ENCODE measurements around the gene TLX1.
A peak's percentile ranks its signal among the peaks of the same experiment; 100 is the strongest.

The TLX1 gene

DNA sequence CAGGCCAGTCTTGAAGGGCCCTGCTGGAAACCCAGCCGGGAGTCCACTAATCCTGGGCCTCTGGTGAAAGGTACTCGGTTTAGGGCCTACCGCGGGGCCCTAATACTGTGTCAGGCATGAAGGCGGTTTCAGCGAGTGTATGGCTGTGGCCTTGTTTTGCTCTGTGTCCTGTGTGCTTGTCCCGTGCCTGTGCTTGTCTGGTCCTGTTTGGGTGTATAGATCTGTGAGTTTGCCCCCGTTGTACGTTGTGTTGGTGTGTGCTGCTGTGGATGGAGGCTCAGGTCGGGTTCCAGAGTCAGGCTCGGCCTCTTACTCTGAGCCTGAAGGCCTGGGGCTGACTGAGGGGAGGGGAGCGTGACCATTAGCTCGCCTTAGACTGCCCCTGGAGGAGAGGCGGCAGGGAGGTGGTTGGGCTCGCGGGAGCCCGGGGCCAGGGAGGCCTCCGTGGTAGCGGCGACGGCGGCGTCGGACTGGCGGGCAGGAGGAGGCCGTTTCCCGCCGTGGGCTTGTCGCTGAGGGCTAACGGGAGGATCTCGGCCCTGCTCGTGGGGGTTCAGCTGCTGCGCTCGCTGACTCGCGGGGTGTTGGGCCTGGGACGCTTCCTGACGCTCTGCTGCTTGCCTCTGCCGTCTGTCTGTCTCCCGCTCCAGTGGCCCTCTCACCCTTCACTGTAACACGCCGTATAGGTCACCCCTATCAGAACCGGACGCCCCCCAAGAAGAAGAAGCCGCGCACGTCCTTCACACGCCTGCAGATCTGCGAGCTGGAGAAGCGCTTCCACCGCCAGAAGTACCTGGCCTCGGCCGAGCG, 2.6 kb downstream of the TLX1 start:
- no peak for DNase-seq (ENCODE audit: low read depth in 2 of 2, low spot score in 1 of 2)

DNA sequence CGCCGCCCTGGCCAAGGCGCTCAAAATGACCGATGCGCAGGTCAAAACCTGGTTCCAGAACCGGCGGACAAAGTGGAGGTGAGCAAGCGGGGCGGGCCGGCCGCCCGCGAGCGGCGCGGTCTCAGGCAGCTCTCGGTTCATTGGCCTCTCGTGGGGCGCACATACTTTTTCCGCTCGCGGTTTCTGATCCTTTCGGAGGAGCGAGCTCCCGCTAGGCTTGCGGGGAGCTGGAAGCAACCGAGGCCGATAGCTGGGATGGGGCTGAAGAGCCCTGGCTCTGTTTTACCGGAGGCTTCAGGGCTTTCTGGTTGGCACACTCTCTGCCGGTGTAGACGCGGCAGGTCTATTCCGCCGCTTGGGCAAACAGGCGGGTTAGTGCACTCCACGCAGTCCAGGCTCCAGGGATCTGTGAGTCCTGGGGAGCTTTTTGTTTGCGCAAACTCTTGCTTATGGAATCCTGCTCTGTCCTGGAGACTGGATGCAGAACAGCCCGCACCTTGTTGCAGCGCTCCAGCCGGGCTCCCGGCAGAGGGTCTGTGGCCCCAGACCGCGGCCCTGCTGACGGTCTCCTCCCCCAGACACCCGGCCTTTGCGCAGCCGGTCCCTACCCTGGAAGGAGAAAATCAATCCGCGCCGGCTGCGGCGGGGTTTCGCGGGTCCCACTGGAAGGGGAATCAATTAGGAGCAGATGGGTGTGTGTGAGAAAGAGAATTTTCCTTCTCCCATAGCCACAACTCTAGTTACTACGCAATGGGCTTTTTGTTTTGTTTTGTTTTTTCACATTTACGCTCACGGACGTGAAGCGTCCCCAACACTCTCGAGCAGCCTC, 3.4 kb downstream of the TLX1 start:
- no peak for DNase-seq (ENCODE audit: low read depth in 2 of 2, low spot score in 1 of 2)

DNA sequence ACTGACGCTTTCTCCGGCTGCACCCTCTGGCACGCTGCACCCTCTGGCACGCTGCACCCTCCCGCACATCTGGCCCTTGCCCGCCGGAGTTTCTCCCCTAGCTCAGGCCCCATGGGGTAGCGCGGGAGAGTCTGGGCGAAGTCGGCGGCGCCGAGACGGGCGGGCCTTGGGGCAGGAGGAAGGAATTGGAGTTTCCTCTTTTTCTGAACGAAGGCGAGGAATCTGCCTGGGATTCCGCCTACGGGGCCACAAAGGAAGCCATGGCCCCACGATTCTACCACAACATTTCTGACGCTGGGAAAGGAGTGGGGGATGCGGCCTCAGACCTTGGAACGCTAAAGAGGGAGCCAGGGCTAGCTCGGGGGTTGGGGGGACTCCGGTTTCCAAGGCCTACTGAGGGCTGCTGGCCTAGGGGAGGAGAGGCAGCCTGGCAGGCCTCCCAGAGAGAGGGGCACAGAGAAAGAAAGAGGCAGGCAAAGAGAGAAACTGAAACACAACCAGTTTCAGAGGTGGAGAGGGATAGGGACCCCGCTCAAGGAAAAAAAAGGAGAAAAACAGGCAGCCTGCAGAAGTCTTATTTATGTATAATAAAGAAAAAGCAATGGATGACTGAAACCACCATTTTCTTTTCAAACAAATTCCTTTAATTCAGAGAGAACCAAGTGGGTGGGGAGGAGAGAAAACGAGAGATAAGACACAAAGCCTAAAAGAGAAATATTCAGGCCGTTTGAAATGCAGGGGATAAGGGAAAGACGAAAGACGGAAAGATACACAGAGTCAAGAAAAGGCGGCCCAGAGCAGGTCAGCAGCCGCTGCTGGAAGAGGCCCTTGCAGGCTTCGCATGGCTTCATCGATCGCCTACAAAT, 4.3 kb downstream of the TLX1 start:
- DNase-seq (ENCODE audit: low read depth in 2 of 2, low spot score in 1 of 2), result no peak

DNA sequence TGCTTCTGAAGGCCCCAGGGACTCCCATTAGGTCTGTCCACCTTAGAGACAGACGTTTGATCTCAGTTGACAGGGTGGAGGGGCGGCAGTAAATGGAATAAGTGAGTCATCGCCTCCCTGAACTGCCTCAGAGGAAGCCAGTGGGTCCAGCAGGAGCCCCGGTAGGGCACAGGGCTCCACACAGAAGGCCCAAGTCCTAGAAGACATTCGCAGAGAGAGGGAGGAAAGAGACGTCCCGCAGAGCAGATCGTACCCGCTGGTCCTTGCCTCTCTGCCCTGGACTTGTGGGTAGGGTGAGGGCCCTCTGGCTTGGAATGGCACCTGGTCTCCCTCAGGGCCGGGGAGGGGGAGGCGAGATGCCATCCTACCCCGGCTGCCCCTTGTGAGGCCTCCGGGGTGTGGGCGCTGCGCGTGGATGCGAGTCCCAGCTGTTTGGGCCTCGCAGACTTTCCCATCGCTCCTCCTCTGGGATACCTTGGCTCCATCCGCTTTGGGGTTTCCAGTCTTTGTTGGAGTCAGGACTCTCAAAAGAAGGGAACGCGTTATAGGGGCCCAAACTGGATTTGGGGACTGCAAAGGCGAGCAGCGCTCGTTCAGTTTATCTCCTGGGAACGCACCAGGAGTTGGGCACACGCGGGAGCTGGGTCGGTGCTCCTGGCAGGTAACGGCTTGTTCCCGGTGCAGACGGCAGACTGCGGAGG, 5.1 kb downstream of the TLX1 start:
- DNase-seq (ENCODE audit: low read depth in 2 of 2, low spot score in 1 of 2), result no peak

DNA sequence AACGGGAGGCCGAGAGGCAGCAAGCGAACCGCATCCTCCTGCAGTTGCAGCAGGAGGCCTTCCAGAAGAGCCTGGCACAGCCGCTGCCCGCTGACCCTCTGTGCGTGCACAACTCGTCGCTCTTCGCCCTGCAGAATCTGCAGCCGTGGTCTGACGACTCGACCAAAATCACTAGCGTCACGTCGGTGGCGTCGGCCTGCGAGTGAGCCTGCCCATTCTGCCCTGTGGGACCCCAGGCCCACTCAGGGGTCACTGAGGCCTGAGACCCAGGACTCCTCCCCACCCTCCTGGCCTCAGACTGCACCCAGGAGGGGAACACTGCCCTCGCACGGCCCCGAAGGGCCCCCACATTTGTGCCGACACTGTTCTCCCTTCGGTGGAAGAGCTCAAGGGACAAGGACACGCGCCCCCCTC, 5.6 kb downstream of the TLX1 start:
- no peak for DNase-seq (ENCODE audit: low read depth in 2 of 2, low spot score in 1 of 2)

DNA sequence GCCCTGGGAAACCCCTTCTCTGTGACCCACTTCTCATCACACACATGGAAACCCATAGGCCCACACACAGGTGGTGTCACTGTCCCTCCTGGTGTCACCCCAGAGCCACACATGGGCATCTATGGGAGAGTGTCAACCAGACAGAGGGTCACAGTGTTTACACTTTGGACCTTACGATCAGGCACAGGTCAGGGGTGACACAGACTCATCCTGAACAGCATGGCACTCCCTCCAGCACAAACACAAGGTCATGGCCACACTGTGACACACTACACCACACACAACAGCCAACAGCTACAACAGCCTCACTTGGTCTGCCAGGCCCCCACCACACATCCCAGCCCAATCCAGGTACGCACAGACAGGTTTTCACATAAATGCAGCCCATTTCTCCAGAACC, 6.2 kb downstream of the TLX1 start:
- DNase-seq (ENCODE audit: low read depth in 2 of 2, low spot score in 1 of 2), result no peak

DNA sequence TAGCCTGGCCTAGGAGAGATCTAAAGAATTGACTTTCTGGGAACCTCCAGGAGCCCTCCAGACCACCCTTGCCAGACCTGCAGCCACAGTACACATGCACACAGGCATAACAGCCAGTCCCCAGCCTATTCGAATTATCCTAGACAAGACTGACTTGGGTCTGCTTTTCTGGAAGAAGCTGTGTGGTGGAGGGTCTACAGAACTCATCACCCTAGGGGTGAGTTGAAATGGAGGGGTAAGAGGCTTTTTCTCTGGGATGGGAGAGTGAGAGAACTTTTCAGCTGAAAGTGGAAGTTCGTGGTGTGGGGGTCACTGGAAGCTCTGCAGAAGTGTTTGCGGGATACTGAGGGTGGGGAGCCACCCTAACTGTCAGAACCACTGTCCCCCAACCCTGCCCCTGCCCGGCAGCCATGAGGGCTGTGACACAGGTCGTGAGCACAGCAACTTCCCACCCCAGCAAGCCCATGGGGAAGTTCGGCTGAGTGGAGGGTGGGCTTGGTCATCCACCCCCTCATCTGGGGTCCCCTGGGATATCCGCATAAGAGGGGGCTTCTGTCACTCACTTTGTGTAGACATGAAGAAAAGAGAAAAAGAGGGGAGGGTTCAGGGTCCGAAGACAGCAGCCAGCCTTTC, 7.8 kb downstream of the TLX1 start:
- no peak for DNase-seq (ENCODE audit: low read depth in 2 of 2, low spot score in 1 of 2)

DNA sequence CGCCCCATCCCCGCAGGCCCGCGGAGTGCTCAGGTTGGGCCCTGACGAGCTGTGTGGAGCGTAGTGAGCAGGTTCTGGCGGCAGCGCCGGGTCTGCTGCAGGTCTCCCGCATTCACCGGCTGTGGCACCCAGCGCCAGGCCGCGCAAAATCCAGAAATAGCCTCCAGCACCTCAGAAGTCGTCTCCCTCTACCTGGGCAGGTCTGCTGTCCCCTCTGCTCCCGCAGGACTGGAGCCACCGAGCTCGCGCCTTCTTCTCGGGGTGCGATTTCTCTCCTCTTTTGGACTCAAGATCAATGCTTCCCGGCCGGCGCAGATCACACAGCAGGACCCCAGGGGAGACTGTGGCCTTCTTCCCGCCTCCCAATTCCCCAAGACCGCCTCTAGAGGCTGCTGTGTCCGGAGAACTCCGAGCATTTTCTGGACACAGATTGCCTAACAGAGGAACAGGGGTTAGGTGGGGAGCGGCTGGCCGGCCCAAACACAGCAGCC, 8.4 kb downstream of the TLX1 start:
- DNase-seq (ENCODE audit: low read depth in 2 of 2, low spot score in 1 of 2), result no peak

DNA sequence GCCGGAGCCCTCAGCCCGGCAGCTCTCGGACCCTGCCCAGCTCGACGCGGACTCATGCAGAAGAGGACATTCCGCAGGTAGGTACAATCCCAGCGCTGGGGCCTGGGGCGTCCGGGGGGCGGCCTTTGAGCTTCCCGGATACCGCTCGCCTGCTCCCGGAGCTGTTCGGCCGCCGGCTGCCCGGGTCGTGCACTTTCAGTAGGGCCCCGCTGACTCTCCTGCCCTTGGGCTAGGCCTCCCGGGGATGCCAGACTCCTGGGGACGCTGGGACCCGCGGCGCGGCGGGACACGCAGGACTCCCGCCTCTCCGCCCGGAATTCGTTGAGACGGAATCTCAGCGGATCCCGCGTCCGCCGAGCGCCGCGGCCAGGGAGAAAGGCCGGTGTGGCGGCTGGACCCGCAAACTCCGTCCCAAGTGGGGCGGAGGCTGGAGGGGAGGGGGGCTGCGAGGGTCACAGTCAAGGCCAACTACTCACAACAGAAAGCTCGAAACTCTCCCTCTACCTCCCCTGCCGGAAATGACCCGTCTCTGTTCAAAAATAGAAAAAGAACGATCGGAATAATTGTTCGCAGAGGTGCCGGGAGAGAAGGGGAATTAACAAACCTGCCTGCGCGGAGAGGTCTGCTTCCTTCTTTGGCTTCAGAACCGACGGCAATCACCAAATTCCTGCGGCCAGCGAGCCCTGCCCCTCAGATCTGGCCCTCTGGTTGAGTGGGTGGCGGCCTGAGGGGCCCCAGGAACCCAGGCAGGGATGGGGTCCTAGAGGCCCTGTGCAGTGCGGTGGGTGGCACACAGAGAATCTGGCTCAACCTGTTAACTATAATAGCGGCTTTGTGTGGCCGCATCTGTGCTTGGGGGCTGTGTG, 9.2 kb downstream of the TLX1 start:
- no peak for DNase-seq (ENCODE audit: low read depth in 2 of 2, low spot score in 1 of 2)

DNA sequence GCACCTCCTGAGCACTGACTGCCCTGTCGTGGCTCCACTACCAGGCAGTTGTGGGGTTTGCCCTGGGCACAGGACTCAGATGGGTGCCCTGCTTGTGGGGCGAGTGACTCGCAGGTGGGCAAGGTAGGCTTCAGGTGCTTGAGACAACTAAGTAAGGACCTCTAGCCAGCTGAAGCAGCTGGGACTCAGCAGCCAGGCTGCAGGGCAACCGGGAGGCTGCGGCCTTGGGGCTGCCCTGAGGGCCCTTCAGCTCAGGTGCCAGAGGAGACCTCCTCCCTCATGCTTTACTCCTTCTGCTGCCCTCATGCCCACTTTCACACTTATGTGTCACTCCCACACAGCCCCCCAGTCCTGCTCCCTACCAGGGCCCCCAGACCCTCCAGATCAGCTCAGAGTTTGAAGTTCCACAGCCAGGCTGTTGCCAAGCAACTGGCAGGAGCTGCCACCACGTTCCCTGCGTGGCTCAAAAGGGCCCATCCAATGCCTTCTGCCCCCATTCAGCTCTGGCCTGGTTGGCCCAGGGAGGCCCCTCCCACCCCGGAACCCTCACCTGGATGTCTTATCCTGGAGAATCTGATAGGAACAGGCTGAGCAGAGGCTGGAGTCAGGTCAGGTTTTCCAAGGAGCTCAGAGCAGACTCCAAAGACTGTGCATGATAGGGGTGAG, 10.0 kb downstream of the TLX1 start:
- no peak for DNase-seq (ENCODE audit: low read depth in 2 of 2, low spot score in 1 of 2)

DNA sequence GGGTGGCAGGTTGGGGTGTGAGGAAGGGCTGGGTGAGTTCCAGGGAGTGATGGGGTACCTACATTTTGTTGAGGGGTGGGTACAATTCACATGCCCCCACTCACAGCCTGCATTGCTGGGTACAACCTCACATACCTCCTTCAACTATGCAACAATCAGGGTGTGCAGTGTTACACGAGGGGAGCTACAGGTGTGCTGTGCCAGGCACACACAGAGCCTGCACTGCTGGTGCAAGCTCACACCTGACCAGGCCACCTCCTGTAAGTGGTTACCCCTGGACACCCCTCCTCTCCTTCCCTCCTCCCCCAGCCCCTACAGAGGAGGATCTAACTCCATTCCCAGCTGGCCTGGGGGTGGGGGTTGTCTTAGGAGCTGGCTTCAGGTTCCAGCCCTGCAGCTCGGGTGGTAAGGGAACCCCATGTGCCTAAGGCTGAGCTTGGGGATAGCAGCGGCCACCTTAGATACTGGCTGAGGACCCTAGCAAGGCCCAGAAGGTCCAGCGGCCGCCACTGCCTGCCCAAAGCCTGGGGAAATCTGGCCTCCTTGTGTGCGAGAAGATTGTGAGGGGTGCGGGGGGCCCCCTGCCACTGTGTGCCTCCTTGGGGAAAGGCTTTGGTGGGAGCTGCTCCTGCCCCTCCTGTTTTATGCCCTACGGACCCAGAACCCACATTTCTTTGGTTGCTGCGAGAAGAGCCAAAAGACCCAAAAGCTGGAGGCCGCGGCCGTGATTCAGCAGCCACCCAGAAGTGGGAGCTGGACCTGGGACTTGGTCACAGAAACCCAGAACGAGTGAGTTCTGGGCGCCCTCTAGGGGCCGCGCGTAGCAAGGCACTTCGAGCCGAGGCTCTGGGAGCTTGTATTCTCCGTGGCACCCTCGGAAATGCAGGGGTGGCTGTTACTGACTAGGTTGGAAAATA, 10.8 kb downstream of the TLX1 start:
- DNase-seq (ENCODE audit: low read depth in 2 of 2, low spot score in 1 of 2), result peak; percentile 53 to 62

DNA sequence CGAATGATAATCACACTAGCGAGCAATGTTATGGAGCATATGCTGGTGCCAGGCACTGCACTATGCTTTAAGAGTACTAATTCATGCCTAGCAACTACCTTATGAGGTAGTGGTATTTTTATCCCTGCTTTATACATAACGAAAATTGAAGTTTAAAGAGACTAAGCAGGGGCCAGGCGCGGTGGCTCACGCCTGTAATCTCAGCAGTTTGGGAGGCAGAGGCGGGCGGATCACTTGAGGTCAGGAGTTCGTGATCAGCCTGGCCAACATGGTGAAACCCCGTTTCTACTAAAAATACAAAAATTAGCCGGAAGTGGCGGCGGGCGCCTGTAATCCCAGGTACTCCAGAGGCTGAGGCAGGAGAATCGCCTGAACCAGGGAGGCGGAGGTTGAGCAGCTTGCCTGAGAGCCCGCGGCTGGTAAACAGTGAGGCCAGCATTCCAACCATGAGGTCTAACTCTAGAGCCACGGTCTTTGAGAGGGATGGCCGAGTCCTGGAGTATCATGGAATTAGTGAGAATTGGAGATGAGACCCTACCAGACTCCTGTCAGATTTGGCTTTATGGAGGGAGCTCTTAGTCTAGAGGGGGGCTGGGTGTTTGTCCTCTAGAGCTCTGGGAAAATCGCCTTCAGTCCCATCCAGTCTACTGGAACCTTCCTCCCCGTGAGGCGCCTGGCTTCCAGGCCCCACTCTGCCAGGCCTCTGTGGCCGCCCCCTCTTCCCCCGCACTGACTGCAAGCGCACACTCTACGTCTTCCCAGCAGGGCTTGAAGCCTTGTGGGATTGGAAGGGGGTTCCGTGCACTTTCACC, 11.6 kb downstream of the TLX1 start:
- no peak for DNase-seq (ENCODE audit: low read depth in 2 of 2, low spot score in 1 of 2)

DNA sequence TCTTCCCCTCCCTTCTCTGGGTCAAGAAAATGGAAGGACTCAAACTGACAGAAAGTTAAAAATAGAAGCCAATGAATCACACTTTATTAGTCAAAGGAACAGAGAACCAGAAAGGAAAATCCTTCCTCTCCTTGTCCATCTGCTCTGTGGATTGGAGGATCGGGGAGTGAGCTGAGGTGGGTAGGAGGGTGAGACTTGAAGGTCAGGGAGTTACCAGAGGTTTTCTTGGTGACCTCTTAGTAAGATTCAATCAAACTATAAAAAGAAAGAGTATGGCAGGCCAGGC, 12.2 kb downstream of the TLX1 start:
- no peak for DNase-seq (ENCODE audit: low read depth in 2 of 2, low spot score in 1 of 2)

DNA sequence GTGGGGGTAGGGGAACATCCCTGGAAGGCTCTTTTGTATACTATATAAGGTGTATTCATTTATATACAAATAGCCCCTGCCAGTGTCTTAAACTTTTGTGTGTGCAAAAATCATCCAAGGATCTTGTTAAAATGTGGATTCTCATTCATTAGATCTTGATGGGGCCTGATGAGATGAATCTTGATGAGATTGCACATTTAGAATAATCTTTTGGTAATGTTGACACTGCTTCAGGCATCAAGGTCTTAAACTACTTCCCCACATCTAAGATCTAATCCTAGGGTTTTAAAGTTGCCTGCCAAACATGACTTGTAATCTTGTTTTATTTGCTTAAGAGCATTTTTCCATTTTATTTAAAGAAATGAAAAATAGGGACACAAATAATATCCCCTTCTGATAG, 13.0 kb downstream of the TLX1 start:
- no peak for DNase-seq (ENCODE audit: low read depth in 2 of 2, low spot score in 1 of 2)

DNA sequence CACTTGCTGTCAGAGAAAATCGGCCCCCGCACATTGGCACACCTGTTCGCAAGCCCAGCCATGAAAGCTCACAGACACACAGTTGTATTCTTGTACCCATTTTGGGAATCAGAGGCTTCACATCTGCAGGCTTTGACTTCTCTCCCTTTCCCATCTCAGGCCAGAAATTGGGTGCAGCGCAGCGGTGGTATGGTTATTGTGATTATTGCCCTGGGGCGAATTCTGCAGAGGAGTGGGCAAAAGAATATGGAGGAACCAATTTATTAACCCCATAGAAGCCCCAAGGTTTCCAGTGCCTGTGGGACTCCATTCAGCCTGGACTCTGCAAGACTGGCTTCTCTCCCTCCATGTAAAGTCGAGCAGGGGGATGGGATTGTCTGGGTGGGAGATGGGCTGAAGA, 14.0 kb downstream of the TLX1 start:
- no peak for DNase-seq (ENCODE audit: low read depth in 2 of 2, low spot score in 1 of 2)

DNA sequence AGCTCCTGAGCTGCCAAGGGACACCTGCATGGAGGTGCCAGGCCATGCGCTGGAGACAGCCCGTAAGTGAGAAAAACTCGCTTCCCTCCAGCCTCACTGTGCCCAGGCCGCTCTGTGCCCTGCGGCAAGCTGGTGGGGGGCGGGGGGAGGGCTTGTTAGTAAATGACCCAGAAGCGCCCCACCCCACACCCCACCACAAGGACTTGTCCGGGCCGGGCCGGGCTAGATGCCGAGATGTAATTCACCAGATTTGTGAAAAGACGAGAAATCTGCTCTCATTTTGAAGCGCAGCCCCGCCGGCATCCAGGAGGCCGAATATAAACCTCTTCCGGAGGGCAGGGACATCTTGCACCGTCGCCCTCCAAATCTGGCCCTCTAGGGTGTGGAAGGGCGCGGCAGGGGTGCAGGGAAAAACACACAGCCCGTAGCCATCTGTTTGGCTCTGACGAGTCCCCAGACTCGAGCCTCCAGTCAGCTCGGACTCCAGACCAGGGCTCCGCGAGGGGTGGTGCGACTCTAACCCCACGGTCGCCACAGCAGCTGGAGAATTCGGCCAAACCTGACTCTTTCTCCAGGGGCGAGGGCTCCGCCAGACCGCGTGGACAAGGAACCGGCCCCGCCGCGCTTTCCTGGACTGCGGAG, 14.8 kb downstream of the TLX1 start:
- no peak for DNase-seq (ENCODE audit: low read depth in 2 of 2, low spot score in 1 of 2)
